Transverse colon (tissue), 3 donors: ENCODE data around the gene MAGI2.

Source experiments
- POLR2A ChIP-seq: fragments of 450-650 bp; IDR thresholded peaks from one replicate; pipeline ENCODE4 v1.6.1; 2016; ENCODE audit warnings: antibody characterized with exemption, mild to moderate bottlenecking, moderate library complexity
- TF ChIP-seq, protein P1 (sequence below), 5 experiments: fragments of 200-600 bp in 3 of 5; fragments of 450-650 bp in 2 of 5; sonication (generic) in 3 of 5; IDR thresholded peaks; 1 replicate in 2 of 5; 2 replicates in 3 of 5; pipeline ENCODE4 v1.5.1; 2016 to 2017; ENCODE audit warnings: antibody characterized with exemption in 5 of 5, inconsistent platforms in 3 of 5, mild to moderate bottlenecking in 2 of 5, moderate library complexity in 1 of 5

DNA sequence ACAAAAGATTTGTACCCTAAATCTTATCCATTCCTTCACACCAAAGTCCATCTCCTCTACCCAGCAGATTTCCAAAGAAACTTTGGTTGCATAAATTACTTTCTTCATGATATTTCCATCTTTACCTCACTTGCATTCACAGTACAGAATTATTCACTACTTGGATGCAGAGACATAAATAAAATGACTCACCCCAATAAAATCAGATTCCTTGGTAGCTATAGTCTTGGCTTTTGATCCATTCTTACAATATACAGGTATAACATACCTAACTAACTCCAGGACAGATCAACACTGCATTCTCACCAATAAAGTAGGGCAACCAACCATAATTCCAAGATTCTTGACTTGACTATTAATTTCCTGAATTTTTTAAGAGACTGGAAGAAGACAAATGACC, 815.1 kb downstream of the MAGI2 start:
- TF ChIP-seq, protein P1, sequence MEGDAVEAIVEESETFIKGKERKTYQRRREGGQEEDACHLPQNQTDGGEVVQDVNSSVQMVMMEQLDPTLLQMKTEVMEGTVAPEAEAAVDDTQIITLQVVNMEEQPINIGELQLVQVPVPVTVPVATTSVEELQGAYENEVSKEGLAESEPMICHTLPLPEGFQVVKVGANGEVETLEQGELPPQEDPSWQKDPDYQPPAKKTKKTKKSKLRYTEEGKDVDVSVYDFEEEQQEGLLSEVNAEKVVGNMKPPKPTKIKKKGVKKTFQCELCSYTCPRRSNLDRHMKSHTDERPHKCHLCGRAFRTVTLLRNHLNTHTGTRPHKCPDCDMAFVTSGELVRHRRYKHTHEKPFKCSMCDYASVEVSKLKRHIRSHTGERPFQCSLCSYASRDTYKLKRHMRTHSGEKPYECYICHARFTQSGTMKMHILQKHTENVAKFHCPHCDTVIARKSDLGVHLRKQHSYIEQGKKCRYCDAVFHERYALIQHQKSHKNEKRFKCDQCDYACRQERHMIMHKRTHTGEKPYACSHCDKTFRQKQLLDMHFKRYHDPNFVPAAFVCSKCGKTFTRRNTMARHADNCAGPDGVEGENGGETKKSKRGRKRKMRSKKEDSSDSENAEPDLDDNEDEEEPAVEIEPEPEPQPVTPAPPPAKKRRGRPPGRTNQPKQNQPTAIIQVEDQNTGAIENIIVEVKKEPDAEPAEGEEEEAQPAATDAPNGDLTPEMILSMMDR (IDR thresholded peaks at IDR 0.05), result no peak
- TF ChIP-seq POLR2A, result no peak
